ENCODE data around the gene NUP62. TPM values are rescaled to one million over a fixed set of nuclear protein-coding genes. Genes with fewer than 3 reads are reported as not detected.

NUP62 gene
- polyA plus RNA-seq, 1 of the 3 experiments (the other 2 are of a cell fraction), result 16.2 TPM

GRCh38 chr19:49933643-49934042, 4.3 kb upstream of the NUP62 start:
- no peaks in the 10 kb centered on the region for H3K27me3 ChIP-seq (ENCODE audit: insufficient read depth)
- H3K36me3 ChIP-seq (replicated peaks in 1 of 2; ENCODE audit: control insufficient read depth in 1 of 2, insufficient read depth in 2 of 2, low read length in 1 of 2), result peaks cover 0 to 9% of the 10 kb centered on the region in 2 experiments
- H3K4me2 ChIP-seq, result no peak overlapping the region
- POLR2A ChIA-PET, result no interaction called here
- no peaks in the 10 kb centered on the region for H4K20me1 ChIP-seq (ENCODE audit: insufficient read depth)
- H3K27ac ChIP-seq (ENCODE audit: low read depth in 2 of 2, low read length in 1 of 2), result no peak overlapping the region
- no peaks in the 10 kb centered on the region for H3K9me2 ChIP-seq
- H3F3A ChIP-seq (replicated peaks; ENCODE audit: insufficient read depth), result peaks cover 16% of the 10 kb centered on the region
- peaks cover 7% of the 10 kb centered on the region; the same call in 1 of the 2 replicates for H3K79me2 ChIP-seq (ENCODE audit: insufficient read depth)
- no peak for DNase-seq
- 90% methylated on average over 8 of the region's 8 CpGs for WGBS (ENCODE audit: low lambda C conversion rate)
- peaks cover 0 to 5% of the 10 kb centered on the region in 2 experiments; a peak in 1 of 4 replicates for H3K4me1 ChIP-seq (ENCODE audit: control insufficient read depth in 1 of 2, insufficient read depth in 2 of 2, low read depth in 1 of 2, low read length in 1 of 2)
- CTCF ChIA-PET, result interaction anchor here (0.6 to 1.2 kb wide), 3 partner anchors 47 to 51 kb away, joined by 3 to 6 read pairs (median 3); no protein-coding TSS in a partner anchor
- H2AFZ ChIP-seq (ENCODE audit: low read depth), result no peak overlapping the region
- H3K9me3 ChIP-seq, result no peaks in the 10 kb centered on the region
- no peak for TF ChIP-seq NRF1 (IDR thresholded peaks at IDR 0.05; ENCODE audit: low read depth, low read length)
- TF ChIP-seq CTCF (IDR thresholded peaks at IDR 0.05), result no peak
- no peak for TF ChIP-seq YY1 (IDR thresholded peaks at IDR 0.05; ENCODE audit: low read depth)
- TF ChIP-seq MEF2A (IDR thresholded peaks at IDR 0.05; ENCODE audit: borderline replicate concordance, low read depth), result no peak
- TF ChIP-seq FOXM1 (IDR thresholded peaks at IDR 0.05; ENCODE audit: low read depth), result no peak
- no peak for TF ChIP-seq JUND (IDR thresholded peaks at IDR 0.05)
- no peak for TF ChIP-seq EP300 (IDR thresholded peaks at IDR 0.05; ENCODE audit: borderline replicate concordance in 1 of 2, low read depth in 1 of 2, low read length in 1 of 2)
- no peak for TF ChIP-seq TAF1 (IDR thresholded peaks at IDR 0.05; ENCODE audit: borderline replicate concordance, low read depth, low read length)
- no peak for TF ChIP-seq PBX3 (IDR thresholded peaks at IDR 0.05)
- no peak overlapping the region for H3K4me3 ChIP-seq (ENCODE audit: low read depth in 2 of 2, low read length in 1 of 2)
- H3K9ac ChIP-seq, result no peak overlapping the region

GRCh38 chr19:49932731-49933131, 3.4 kb upstream of the NUP62 start:
- no peaks in the 10 kb centered on the region for H3K9me3 ChIP-seq
- ChIA-PET CTCF (interaction anchor here (1.0 kb wide), 1 partner anchor 52 kb away, joined by 3 read pairs; no protein-coding TSS in a partner anchor), POLR2A (no interaction called here)
- peaks cover 19% of the 10 kb centered on the region for H3F3A ChIP-seq (replicated peaks; ENCODE audit: insufficient read depth)
- peaks cover 0 to 12% of the 10 kb centered on the region in 2 experiments for H3K36me3 ChIP-seq (replicated peaks in 1 of 2; ENCODE audit: control insufficient read depth in 1 of 2, insufficient read depth in 2 of 2, low read length in 1 of 2)
- H3K9me2 ChIP-seq, result no peaks in the 10 kb centered on the region
- no peak overlapping the region for H3K4me3 ChIP-seq (ENCODE audit: low read depth in 2 of 2, low read length in 1 of 2)
- H3K79me2 ChIP-seq (ENCODE audit: insufficient read depth), result peaks cover 16% of the 10 kb centered on the region
- no peak overlapping the region for H2AFZ ChIP-seq (ENCODE audit: low read depth)
- H4K20me1 ChIP-seq (ENCODE audit: insufficient read depth), result no peaks in the 10 kb centered on the region
- H3K27ac ChIP-seq (ENCODE audit: low read depth in 2 of 2, low read length in 1 of 2), result no peak overlapping the region
- no peak overlapping the region for H3K4me2 ChIP-seq
- H3K9ac ChIP-seq, result no peak overlapping the region
- H3K4me1 ChIP-seq (ENCODE audit: control insufficient read depth in 1 of 2, insufficient read depth in 2 of 2, low read depth in 1 of 2, low read length in 1 of 2), result peaks cover under 1 to 5% of the 10 kb centered on the region in 2 experiments; a peak in 2 of 4 replicates
- no peak for DNase-seq
- H3K27me3 ChIP-seq (ENCODE audit: insufficient read depth), result no peaks in the 10 kb centered on the region
- 93% methylated on average over 25 of the region's 25 CpGs for WGBS (ENCODE audit: low lambda C conversion rate)
- TF ChIP-seq CTCF (IDR thresholded peaks at IDR 0.05), result no peak
- no peak for TF ChIP-seq CHD2 (IDR thresholded peaks at IDR 0.05; ENCODE audit: low read length, partially characterized antibody)
- TF ChIP-seq NRF1 (IDR thresholded peaks at IDR 0.05; ENCODE audit: low read depth, low read length), result no peak
- no peak for TF ChIP-seq MXI1 (IDR thresholded peaks at IDR 0.05; ENCODE audit: low read depth, low read length)
- TF ChIP-seq GABPA (IDR thresholded peaks at IDR 0.05; ENCODE audit: low read depth), result no peak
- no peak for TF ChIP-seq USF2 (IDR thresholded peaks at IDR 0.05; ENCODE audit: borderline replicate concordance, low read depth, low read length)
- no peak for TF ChIP-seq PBX3 (IDR thresholded peaks at IDR 0.05)
- no peak for TF ChIP-seq SIN3A (IDR thresholded peaks at IDR 0.05; ENCODE audit: borderline replicate concordance, low read depth, low read length)
- TF ChIP-seq MAX (IDR thresholded peaks at IDR 0.05; ENCODE audit: low read depth), result no peak
- TF ChIP-seq RFX5 (IDR thresholded peaks at IDR 0.05; ENCODE audit: low read length), result no peak
- TF ChIP-seq ZBTB33 (IDR thresholded peaks at IDR 0.05; ENCODE audit: borderline replicate concordance, low read depth), result no peak

Data from SK-N-SH (cell line).